Measurements from ENCODE around the gene PTPRT.

The PTPRT gene

DNA sequence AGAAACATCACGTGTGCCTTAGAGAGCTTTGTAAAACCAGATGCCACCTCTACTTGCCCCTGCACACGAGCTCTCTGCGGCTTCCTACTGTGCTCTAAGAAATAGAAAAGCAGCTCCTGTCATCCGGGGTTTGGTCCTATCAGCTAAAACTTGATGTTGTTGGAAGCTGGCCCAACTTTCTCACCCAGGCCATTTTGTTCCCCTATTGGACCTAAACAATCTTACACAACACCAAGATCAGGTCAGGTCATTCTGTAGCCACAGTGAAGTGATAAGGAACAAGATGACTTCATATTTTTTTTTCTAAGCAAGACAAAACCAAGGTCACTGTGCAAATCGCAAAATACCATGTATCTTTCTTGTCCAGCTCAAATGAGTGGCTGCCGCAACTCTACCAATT is 486.0 kb downstream of the PTPRT start:
- Histone ChIP-seq H3K4me1 (ENCODE audit: control insufficient read depth, insufficient read depth, low read length, poor library complexity, severe bottlenecking) (no peaks in the 10 kb centered on the region), H3K27ac (ENCODE audit: low read depth, low read length, severe bottlenecking) (no peak overlapping the region), H3K36me3 (ENCODE audit: control insufficient read depth, insufficient read depth, low read length) (no peaks in the 10 kb centered on the region), H3K9me3 (ENCODE audit: control insufficient read depth, low read length) (peaks cover 7% of the 10 kb centered on the region), H3K4me3 (ENCODE audit: extremely low read depth, insufficient read depth, low read length, poor library complexity, severe bottlenecking) (no peak overlapping the region)
- WGBS, 2 experiments (ENCODE audit: insufficient coverage in 2 of 2), result 83 to 91% methylated on average over 5 to 6 of the region's 6 CpGs

DNA sequence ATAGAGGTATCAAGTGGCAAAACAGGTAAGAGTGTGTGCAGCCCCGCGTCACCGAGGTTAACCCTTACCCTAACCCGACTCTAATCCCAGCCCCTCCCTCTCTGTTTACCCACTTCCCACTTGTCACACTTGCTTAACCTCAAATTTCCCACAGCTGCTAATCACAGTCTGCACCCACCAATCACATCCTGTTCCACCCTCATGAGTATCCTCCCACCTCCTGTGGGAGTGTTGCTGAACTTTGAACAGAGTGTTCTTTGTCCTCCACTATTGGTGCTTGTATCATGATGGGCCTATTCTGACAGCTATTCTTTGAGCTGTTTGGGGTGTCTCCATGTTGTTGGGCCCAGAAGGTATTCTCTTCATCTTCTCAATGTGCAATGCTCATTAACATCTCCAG is 487.8 kb downstream of the PTPRT start:
- no peaks in the 10 kb centered on the region for H3K4me1 ChIP-seq (ENCODE audit: control insufficient read depth, insufficient read depth, low read length, poor library complexity, severe bottlenecking)
- no peaks in the 10 kb centered on the region for H3K36me3 ChIP-seq (ENCODE audit: control insufficient read depth, insufficient read depth, low read length)
- H3K4me3 ChIP-seq (ENCODE audit: extremely low read depth, insufficient read depth, low read length, poor library complexity, severe bottlenecking), result no peak overlapping the region
- no peak overlapping the region for H3K27ac ChIP-seq (ENCODE audit: low read depth, low read length, severe bottlenecking)
- 91 to 93% methylated on average over 4 of the region's 4 CpGs for WGBS, 2 experiments (ENCODE audit: insufficient coverage in 2 of 2)
- peaks cover 7% of the 10 kb centered on the region for H3K9me3 ChIP-seq (ENCODE audit: control insufficient read depth, low read length)

DNA sequence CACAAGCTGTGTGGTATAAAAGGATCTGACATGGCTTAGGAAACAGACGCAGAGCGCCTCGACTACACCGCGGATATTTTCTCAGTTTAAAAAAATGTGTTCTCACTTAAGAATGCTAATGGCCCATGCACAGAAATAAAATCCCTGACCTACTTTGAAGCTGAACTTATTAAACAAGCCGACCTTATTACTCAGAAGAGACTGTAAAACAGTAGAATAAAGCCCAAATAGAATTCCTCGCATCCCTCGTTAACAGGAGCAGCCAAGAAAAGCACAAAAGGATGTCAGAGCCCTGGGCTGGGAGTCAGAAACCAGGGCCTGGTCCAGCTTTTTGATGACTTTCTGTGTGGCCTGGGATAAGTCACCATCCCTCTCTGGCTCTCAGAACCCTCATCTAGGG is 489.3 kb downstream of the PTPRT start:
- Histone ChIP-seq H3K27ac (ENCODE audit: low read depth, low read length, severe bottlenecking) (no peak overlapping the region), H3K4me3 (ENCODE audit: extremely low read depth, insufficient read depth, low read length, poor library complexity, severe bottlenecking) (no peak overlapping the region), H3K36me3 (ENCODE audit: control insufficient read depth, insufficient read depth, low read length) (no peaks in the 10 kb centered on the region), H3K4me1 (ENCODE audit: control insufficient read depth, insufficient read depth, low read length, poor library complexity, severe bottlenecking) (no peaks in the 10 kb centered on the region), H3K9me3 (ENCODE audit: control insufficient read depth, low read length) (peaks cover 7% of the 10 kb centered on the region)
- 76 to 83% methylated on average over 3 to 5 of the region's 8 CpGs for WGBS, 2 experiments (ENCODE audit: insufficient coverage in 2 of 2)

DNA sequence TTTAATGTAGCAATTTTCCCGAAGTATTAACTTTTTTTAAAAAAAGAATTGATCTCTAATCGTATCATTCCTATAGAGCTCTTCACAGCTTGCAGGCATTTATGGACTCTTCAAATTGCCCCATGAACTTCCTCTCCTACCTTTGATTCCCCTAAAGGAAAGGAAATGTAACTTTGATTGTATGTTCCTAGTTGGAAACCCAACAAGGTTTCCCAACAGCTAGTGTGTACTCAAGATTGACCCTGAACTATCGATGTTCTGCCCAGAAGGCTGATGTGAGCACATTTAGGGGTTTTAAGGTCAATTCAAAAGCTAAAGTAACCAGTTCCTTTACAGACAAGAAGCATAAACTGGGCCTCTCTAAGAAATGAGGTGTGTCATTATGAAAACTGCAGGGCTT is 491.7 kb downstream of the PTPRT start:
- WGBS, 2 experiments (ENCODE audit: insufficient coverage in 2 of 2), result 47% methylated on average over 2 of the region's 3 CpGs; no CpG with 5 or more reads in 1 of the 2 experiments
- Histone ChIP-seq H3K36me3 (ENCODE audit: control insufficient read depth, insufficient read depth, low read length) (no peaks in the 10 kb centered on the region), H3K4me1 (ENCODE audit: control insufficient read depth, insufficient read depth, low read length, poor library complexity, severe bottlenecking) (no peaks in the 10 kb centered on the region), H3K27ac (ENCODE audit: low read depth, low read length, severe bottlenecking) (no peak overlapping the region), H3K4me3 (ENCODE audit: extremely low read depth, insufficient read depth, low read length, poor library complexity, severe bottlenecking) (no peak overlapping the region), H3K9me3 (ENCODE audit: control insufficient read depth, low read length) (no peaks in the 10 kb centered on the region)

DNA sequence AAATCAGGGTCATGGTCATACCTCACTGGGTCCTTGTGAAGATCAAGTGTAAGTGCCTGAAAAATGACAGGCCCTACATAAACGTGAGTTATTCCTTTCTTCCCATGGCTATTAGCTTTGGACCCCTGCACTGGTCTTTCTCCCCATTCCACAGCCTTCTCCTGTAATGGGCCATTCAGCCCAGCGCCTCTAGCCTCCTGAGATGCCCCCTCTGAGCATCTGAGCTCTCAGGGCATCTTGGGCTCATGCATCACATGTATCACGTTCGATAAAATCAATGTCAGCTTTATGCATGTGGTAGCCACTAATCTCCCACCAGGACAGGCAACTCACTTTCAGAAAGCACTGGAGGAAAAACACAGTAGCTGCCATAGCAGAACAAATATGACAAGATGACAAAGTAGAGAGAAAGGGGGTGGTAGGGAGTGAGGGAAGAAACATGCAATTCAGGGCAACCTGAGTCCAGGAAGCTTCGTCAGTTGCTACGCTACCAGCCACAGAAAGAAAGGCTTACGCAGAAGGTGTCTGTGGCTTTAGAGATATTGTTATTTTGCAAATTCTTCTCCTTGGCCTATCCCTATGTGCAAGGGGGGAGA is 498.8 kb downstream of the PTPRT start:
- WGBS, 2 experiments (ENCODE audit: insufficient coverage in 2 of 2), result 81 to 84% methylated on average over 4 to 6 of the region's 7 CpGs
- H3K9me3 ChIP-seq (ENCODE audit: control insufficient read depth, low read length), result no peaks in the 10 kb centered on the region
- H3K36me3 ChIP-seq (ENCODE audit: control insufficient read depth, insufficient read depth, low read length), result no peaks in the 10 kb centered on the region
- H3K4me3 ChIP-seq (ENCODE audit: extremely low read depth, insufficient read depth, low read length, poor library complexity, severe bottlenecking), result no peak overlapping the region
- no peaks in the 10 kb centered on the region for H3K4me1 ChIP-seq (ENCODE audit: control insufficient read depth, insufficient read depth, low read length, poor library complexity, severe bottlenecking)
- no peak overlapping the region for H3K27ac ChIP-seq (ENCODE audit: low read depth, low read length, severe bottlenecking)

DNA sequence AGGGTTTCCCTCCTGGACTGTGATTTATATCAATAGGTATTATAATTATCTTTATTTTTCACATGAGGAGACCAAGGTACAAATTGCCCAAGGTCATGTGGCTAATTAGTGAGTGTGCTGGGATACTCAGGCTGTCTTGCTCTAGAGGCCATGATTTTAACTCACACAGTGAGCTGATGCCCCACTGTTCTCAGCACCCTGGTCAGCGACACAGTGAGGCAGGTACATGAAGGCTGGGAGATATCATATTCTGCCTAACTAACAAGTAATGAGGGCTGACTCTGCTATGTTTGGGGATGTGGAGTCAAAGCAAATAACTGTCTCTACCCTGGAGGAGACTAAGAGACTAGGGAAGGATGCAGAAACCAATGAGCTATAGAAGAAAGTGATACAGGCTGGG is 501.1 kb downstream of the PTPRT start:
- no peaks in the 10 kb centered on the region for H3K4me1 ChIP-seq (ENCODE audit: control insufficient read depth, insufficient read depth, low read length, poor library complexity, severe bottlenecking)
- H3K36me3 ChIP-seq (ENCODE audit: control insufficient read depth, insufficient read depth, low read length), result no peaks in the 10 kb centered on the region
- no peak overlapping the region for H3K27ac ChIP-seq (ENCODE audit: low read depth, low read length, severe bottlenecking)
- WGBS, 2 experiments (ENCODE audit: insufficient coverage in 2 of 2), result no CpG with 5 or more reads among the region's 1 CpG
- no peaks in the 10 kb centered on the region for H3K9me3 ChIP-seq (ENCODE audit: control insufficient read depth, low read length)
- no peak overlapping the region for H3K4me3 ChIP-seq (ENCODE audit: extremely low read depth, insufficient read depth, low read length, poor library complexity, severe bottlenecking)

DNA sequence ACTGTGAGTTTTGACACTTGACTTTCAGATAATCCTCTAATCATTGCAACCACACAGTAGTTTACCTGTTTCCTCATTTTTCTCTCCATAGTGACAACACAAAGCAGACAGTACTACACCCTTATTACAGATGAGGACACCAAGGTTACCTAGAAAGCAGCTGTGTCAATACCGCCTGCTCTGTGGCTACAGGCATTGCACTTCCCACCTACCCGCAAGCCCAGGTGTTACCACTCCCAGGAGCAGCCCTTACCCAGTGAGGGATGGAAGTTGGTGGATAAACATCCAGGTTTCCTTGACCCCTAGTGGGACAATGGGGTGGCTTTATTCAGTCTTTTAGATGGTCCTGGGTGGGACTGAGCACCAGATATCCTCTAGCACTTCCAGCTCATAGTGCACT is 503.6 kb downstream of the PTPRT start:
- H3K4me1 ChIP-seq (ENCODE audit: control insufficient read depth, insufficient read depth, low read length, poor library complexity, severe bottlenecking), result no peaks in the 10 kb centered on the region
- WGBS, 2 experiments (ENCODE audit: insufficient coverage in 2 of 2), result no CpG with 5 or more reads among the region's 2 CpGs
- no peaks in the 10 kb centered on the region for H3K36me3 ChIP-seq (ENCODE audit: control insufficient read depth, insufficient read depth, low read length)
- no peak overlapping the region for H3K27ac ChIP-seq (ENCODE audit: low read depth, low read length, severe bottlenecking)
- no peaks in the 10 kb centered on the region for H3K9me3 ChIP-seq (ENCODE audit: control insufficient read depth, low read length)
- H3K4me3 ChIP-seq (ENCODE audit: extremely low read depth, insufficient read depth, low read length, poor library complexity, severe bottlenecking), result no peak overlapping the region

DNA sequence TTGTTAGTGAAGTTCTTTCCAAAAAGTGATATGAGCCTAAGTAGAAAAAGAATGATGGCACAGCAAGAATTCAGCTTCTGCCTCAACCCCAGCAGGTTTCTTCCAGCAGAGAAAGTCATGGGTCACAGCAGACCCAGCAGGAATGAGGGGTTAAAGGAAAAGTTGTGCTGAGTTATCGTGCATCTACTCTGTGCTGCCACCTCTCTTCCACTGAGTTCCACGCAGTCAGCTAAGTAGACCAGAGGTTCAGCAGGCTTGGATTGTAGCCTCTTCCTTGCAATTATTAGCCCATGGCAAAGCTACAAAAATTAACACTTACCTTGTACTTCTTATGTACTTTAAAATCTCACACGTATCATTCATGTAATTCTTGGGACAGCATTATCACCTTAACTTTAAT is 510.8 kb downstream of the PTPRT start:
- WGBS, 2 experiments (ENCODE audit: insufficient coverage in 2 of 2), result 26 to 52% methylated on average over 2 of the region's 3 CpGs
- H3K36me3 ChIP-seq (ENCODE audit: control insufficient read depth, insufficient read depth, low read length), result no peaks in the 10 kb centered on the region
- no peaks in the 10 kb centered on the region for H3K9me3 ChIP-seq (ENCODE audit: control insufficient read depth, low read length)
- H3K4me3 ChIP-seq (ENCODE audit: extremely low read depth, insufficient read depth, low read length, poor library complexity, severe bottlenecking), result no peak overlapping the region
- H3K4me1 ChIP-seq (ENCODE audit: control insufficient read depth, insufficient read depth, low read length, poor library complexity, severe bottlenecking), result no peaks in the 10 kb centered on the region
- H3K27ac ChIP-seq (ENCODE audit: low read depth, low read length, severe bottlenecking), result no peak overlapping the region

DNA sequence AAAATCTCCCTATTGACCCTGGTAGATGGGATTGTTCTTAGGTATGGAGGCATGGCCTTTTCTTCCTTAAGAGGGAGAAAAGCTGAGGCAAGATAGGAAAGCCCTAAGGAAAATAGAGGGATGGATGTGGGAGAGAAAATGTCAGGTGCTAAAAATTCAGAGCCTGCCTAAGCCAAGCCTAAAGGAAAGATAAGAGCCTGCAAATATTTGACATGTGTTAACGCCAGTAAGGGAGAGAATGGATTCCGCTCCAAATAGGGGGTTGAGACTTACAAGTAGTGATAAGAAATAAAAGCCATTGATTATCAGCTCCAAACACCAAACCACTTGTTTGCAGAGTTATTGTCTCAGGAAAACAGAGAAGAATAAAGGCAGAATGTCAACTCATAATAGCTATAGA is 533.6 kb downstream of the PTPRT start:
- Histone ChIP-seq H3K9me3 (ENCODE audit: control insufficient read depth, low read length) (no peaks in the 10 kb centered on the region), H3K27ac (ENCODE audit: low read depth, low read length, severe bottlenecking) (no peak overlapping the region), H3K4me3 (ENCODE audit: extremely low read depth, insufficient read depth, low read length, poor library complexity, severe bottlenecking) (no peak overlapping the region), H3K36me3 (ENCODE audit: control insufficient read depth, insufficient read depth, low read length) (no peaks in the 10 kb centered on the region), H3K4me1 (ENCODE audit: control insufficient read depth, insufficient read depth, low read length, poor library complexity, severe bottlenecking) (no peaks in the 10 kb centered on the region)
- no CpG with 5 or more reads among the region's 2 CpGs for WGBS, 2 experiments (ENCODE audit: insufficient coverage in 2 of 2)

DNA sequence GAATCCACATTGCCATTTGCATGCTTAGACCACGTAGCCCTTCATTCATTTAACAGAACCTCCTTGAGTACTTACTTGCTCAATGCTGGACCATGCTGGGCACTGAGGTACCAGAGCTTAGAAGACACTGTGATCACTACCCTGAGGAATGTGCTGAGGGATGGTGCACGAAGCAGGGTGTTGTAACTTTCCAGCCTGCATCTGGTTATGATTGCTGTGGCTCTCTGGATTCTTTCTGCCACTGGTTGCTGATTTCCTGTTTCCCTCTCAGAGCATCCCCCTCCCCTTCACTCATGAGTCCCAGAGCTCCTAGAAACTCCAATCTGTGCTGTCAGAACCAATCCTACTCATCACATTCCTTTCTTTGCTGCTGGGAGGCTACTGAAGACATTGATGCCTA is 537.4 kb downstream of the PTPRT start:
- H3K36me3 ChIP-seq (ENCODE audit: control insufficient read depth, insufficient read depth, low read length), result no peaks in the 10 kb centered on the region
- no peaks in the 10 kb centered on the region for H3K4me1 ChIP-seq (ENCODE audit: control insufficient read depth, insufficient read depth, low read length, poor library complexity, severe bottlenecking)
- no peaks in the 10 kb centered on the region for H3K9me3 ChIP-seq (ENCODE audit: control insufficient read depth, low read length)
- 20 to 50% methylated on average over 1 of the region's 2 CpGs for WGBS, 2 experiments (ENCODE audit: insufficient coverage in 2 of 2)
- no peak overlapping the region for H3K4me3 ChIP-seq (ENCODE audit: extremely low read depth, insufficient read depth, low read length, poor library complexity, severe bottlenecking)
- H3K27ac ChIP-seq (ENCODE audit: low read depth, low read length, severe bottlenecking), result no peak overlapping the region

DNA sequence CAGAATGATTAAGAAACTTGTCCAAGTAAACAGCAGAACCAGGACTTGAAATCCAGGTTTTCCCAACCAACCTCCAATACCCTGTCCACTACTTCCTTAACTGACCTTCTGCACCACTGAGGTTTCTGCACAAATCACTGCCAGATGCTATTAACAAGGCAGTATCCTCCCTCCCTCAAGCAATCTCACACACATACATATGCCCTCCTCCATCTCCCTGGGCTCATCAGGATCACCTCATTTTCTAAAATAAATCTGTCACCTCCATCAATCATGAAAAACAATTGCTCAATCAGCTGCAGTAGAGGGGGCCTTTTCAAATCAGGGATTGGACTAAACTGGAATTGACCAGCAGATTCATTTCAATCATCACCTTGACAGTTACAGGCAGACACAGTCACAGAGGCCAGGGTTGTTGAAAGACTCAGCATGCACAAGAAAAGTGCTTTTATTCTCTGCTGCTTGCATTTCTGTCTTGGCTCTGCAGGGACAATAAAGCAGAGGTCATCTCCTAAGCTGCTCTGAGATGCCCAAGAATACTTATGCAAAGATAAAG is 539.4 kb downstream of the PTPRT start:
- no peaks in the 10 kb centered on the region for H3K36me3 ChIP-seq (ENCODE audit: control insufficient read depth, insufficient read depth, low read length)
- H3K4me3 ChIP-seq (ENCODE audit: extremely low read depth, insufficient read depth, low read length, poor library complexity, severe bottlenecking), result no peak overlapping the region

More for the DNA sequence above, 539.4 kb downstream of the PTPRT start:
- H3K27ac ChIP-seq (ENCODE audit: low read depth, low read length, severe bottlenecking), result no peak overlapping the region
- no peaks in the 10 kb centered on the region for H3K4me1 ChIP-seq (ENCODE audit: control insufficient read depth, insufficient read depth, low read length, poor library complexity, severe bottlenecking)
- H3K9me3 ChIP-seq (ENCODE audit: control insufficient read depth, low read length), result no peaks in the 10 kb centered on the region
